ENCODE data around the gene CCL16. TPM values are rescaled to one million over a fixed set of nuclear protein-coding genes. Genes with fewer than 3 reads are reported as not detected.

Gene CCL16
- total and polyA plus RNA-seq, 2 experiments from 2014 or later: not detected

- TF ChIP-seq CTCF (IDR thresholded peaks at IDR 0.05; ENCODE audit: low read depth, low read length): no peak
- Histone ChIP-seq H3K27me3 (peaks cover 4% of the 10 kb centered on the region), H3K4me1 (ENCODE audit: low read depth) (no peaks in the 10 kb centered on the region), H3K9me3 (ENCODE audit: low read depth) (no peaks in the 10 kb centered on the region), H3K27ac (no peak overlapping the region), H3K4me3 (no peak overlapping the region), H3K36me3 (no peaks in the 10 kb centered on the region)
- DNase-seq (ENCODE audit: low read depth in 1 of 2, low spot score in 1 of 2): no peak
Measured at GRCh38 chr17:35968520-35969054, 12.7 kb downstream of the CCL16 start.

- TF ChIP-seq CTCF (IDR thresholded peaks at IDR 0.05; ENCODE audit: low read depth, low read length): no peak
- Histone ChIP-seq H3K27ac (no peak overlapping the region), H3K27me3 (peaks cover 4% of the 10 kb centered on the region), H3K36me3 (no peaks in the 10 kb centered on the region), H3K4me3 (no peak overlapping the region), H3K9me3 (ENCODE audit: low read depth) (no peaks in the 10 kb centered on the region), H3K4me1 (ENCODE audit: low read depth) (no peaks in the 10 kb centered on the region)
- DNase-seq (ENCODE audit: low read depth in 1 of 2, low spot score in 1 of 2): no peak
Measured at GRCh38 chr17:35965272-35965671, 16.0 kb downstream of the CCL16 start.

GRCh38 chr17:35963663-35964062, 17.6 kb downstream of the CCL16 start:
- H3K36me3 ChIP-seq: no peaks in the 10 kb centered on the region
- H3K27ac ChIP-seq: no peak overlapping the region
- H3K4me1 ChIP-seq (ENCODE audit: low read depth): no peaks in the 10 kb centered on the region
- no peak for DNase-seq (ENCODE audit: low read depth in 1 of 2, low spot score in 1 of 2)
- H3K27me3 ChIP-seq: peaks cover 10% of the 10 kb centered on the region
- TF ChIP-seq CTCF (IDR thresholded peaks at IDR 0.05; ENCODE audit: low read depth, low read length): no peak
- H3K4me3 ChIP-seq: no peak overlapping the region
- no peaks in the 10 kb centered on the region for H3K9me3 ChIP-seq (ENCODE audit: low read depth)

GRCh38 chr17:35953720-35954119, 27.6 kb downstream of the CCL16 start:
- Histone ChIP-seq H3K27me3 (no peaks in the 10 kb centered on the region), H3K4me1 (ENCODE audit: low read depth) (no peaks in the 10 kb centered on the region), H3K27ac (no peak overlapping the region), H3K4me3 (no peak overlapping the region), H3K9me3 (ENCODE audit: low read depth) (no peaks in the 10 kb centered on the region), H3K36me3 (no peaks in the 10 kb centered on the region)
- DNase-seq (ENCODE audit: low read depth in 1 of 2, low spot score in 1 of 2): no peak
- no peak for TF ChIP-seq CTCF (IDR thresholded peaks at IDR 0.05; ENCODE audit: low read depth, low read length)

- DNase-seq (ENCODE audit: low read depth in 1 of 2, low spot score in 1 of 2): no peak
- Histone ChIP-seq H3K27me3 (no peaks in the 10 kb centered on the region), H3K27ac (no peak overlapping the region), H3K4me3 (no peak overlapping the region), H3K36me3 (no peaks in the 10 kb centered on the region), H3K9me3 (ENCODE audit: low read depth) (no peaks in the 10 kb centered on the region), H3K4me1 (ENCODE audit: low read depth) (no peaks in the 10 kb centered on the region)
- TF ChIP-seq CTCF (IDR thresholded peaks at IDR 0.05; ENCODE audit: low read depth, low read length): no peak
Measured at GRCh38 chr17:35949401-35949800, 31.9 kb downstream of the CCL16 start.

- no peak for TF ChIP-seq CTCF (IDR thresholded peaks at IDR 0.05; ENCODE audit: low read depth, low read length)
- Histone ChIP-seq H3K9me3 (ENCODE audit: low read depth) (no peaks in the 10 kb centered on the region), H3K36me3 (no peaks in the 10 kb centered on the region), H3K4me3 (no peak overlapping the region), H3K4me1 (ENCODE audit: low read depth) (no peaks in the 10 kb centered on the region), H3K27ac (no peak overlapping the region), H3K27me3 (no peaks in the 10 kb centered on the region)
- no peak for DNase-seq (ENCODE audit: low read depth in 1 of 2, low spot score in 1 of 2)
Measured at GRCh38 chr17:35948092-35948491, 33.2 kb downstream of the CCL16 start.

All from cardiac muscle cell (in vitro differentiated cells and primary cell).